Measurements from ENCODE around the gene NSUN4.

Gene NSUN4

GRCh38 chr1:46406881-46407608 is 66.4 kb downstream of the NSUN4 start:
- no peak for DNase-seq (ENCODE audit: low spot score)

- no peak for DNase-seq (ENCODE audit: low spot score)
Measured at GRCh38 chr1:46407636-46408035, 67.0 kb downstream of the NSUN4 start.

- DNase-seq (ENCODE audit: low spot score), result no peak
Measured at GRCh38 chr1:46408356-46409062, 67.9 kb downstream of the NSUN4 start.

- DNase-seq (ENCODE audit: low spot score), result no peak
Measured at GRCh38 chr1:46409063-46409372, 68.4 kb downstream of the NSUN4 start.

GRCh38 chr1:46410156-46411009 is 69.8 kb downstream of the NSUN4 start:
- no peak for DNase-seq (ENCODE audit: low spot score)

- DNase-seq (ENCODE audit: low spot score), result no peak
Measured at GRCh38 chr1:46411010-46411405, 70.4 kb downstream of the NSUN4 start.
